Measurements from ENCODE around the gene BABAM1. TPM values are rescaled to one million over a fixed set of nuclear protein-coding genes. Genes with fewer than 3 reads are reported as not detected.

Gene BABAM1
- total and polyA plus RNA-seq, 9 of the 15 experiments (the other 6 are each of a cell fraction or from before 2014, with no cell fraction given), result 14.7 to 160 (median 113) TPM

GRCh38 chr19:17309198-17309964 lies 42.1 kb downstream of the BABAM1 start, which contains the start of gene DDA1 (continued):
- TF ChIP-seq ZBTB9 (CRISPR knock-in tag; IDR thresholded peaks at IDR 0.05) (no peak), SETDB1 (IDR thresholded peaks at IDR 0.05; ENCODE audit: low read length) (no peak), PHB (CRISPR knock-in tag; IDR thresholded peaks at IDR 0.05) (no peak), XRCC3 (IDR thresholded peaks at IDR 0.05) (no peak), SOX6 (IDR thresholded peaks at IDR 0.05) (no peak), AFF1 (IDR thresholded peaks at IDR 0.05; ENCODE audit: low read depth in 1 of 2, partially characterized antibody in 2 of 2) (peak in 1 of 2 experiments; percentile 83), SRF (CRISPR knock-in tag; IDR thresholded peaks at IDR 0.05) (no peak), ID3 (CRISPR knock-in tag; IDR thresholded peaks at IDR 0.05) (no peak), ID3 (tag; IDR thresholded peaks at IDR 0.05) (no peak), SFPQ (IDR thresholded peaks at IDR 0.05; ENCODE audit: low read depth, low read length) (no peak), DIDO1 (tag; IDR thresholded peaks at IDR 0.05; ENCODE audit: low read depth) (no peak), STAT5A (IDR thresholded peaks at IDR 0.05; ENCODE audit: borderline replicate concordance, low read length) (no peak), ZBTB17 (CRISPR knock-in tag; IDR thresholded peaks at IDR 0.05) (no peak), TARDBP (IDR thresholded peaks at IDR 0.05) (no peak), TAF7 (tag; IDR thresholded peaks at IDR 0.05) (no peak), LARP7 (IDR thresholded peaks at IDR 0.05) (no peak), FOXP4 (CRISPR knock-in tag; IDR thresholded peaks at IDR 0.05; ENCODE audit: borderline replicate concordance) (0 out of 2 replicates have a peak, but pooled peaks have one; percentile 18), EWSR1 (IDR thresholded peaks at IDR 0.05; ENCODE audit: borderline replicate concordance, low read depth, partially characterized antibody) (no peak)

All from K562 (cell line).